ENCODE data around the gene HAUS1. TPM values are rescaled to one million over a fixed set of nuclear protein-coding genes. Genes with fewer than 3 reads are reported as not detected.

HAUS1 gene
- total RNA-seq, 4 donors from 2014 or later, result 8.1 to 20.6 (median 13.3) TPM

DNA sequence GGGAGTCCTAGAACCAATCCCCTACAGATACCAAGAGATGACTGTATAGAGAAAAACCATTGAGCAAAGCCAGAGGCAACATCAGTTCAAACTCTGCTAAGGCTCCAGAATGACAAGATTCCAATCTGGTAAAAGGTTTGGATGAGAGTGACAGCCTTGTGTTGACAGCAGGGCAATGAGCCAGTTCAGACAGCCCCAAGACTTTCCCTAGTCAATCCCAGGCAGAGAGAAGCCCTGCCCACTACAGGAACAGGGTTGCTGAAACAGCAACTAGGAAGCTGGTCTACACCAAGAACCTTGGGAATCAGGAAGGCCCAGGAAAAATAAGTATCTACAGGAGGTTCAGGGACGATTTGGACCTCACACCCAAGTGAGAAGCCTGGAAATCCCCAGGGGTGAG is 35.4 kb upstream of the HAUS1 start:
- intact Hi-C loops (cut with DNase I; ENCODE audit: low total_unique reads), result no loop called here
- H3K4me3 ChIP-seq, result no peak overlapping the region
- in situ Hi-C loops (cut with MboI; ENCODE audit: low sequenced_read_pairs in 4 of 4), result loop anchor here in 2 of 4 donors (25.0 kb wide), 2 partner anchors 381 to 406 kb away; no protein-coding TSS in a partner anchor
- H3K9me3 ChIP-seq, result no peaks in the 10 kb centered on the region
- H3K27me3 ChIP-seq, result no peaks in the 10 kb centered on the region
- ATAC-seq (no peak), DNase-seq (no peak)
- H3K36me3 ChIP-seq, result no peaks in the 10 kb centered on the region
- TF ChIP-seq, protein P1, sequence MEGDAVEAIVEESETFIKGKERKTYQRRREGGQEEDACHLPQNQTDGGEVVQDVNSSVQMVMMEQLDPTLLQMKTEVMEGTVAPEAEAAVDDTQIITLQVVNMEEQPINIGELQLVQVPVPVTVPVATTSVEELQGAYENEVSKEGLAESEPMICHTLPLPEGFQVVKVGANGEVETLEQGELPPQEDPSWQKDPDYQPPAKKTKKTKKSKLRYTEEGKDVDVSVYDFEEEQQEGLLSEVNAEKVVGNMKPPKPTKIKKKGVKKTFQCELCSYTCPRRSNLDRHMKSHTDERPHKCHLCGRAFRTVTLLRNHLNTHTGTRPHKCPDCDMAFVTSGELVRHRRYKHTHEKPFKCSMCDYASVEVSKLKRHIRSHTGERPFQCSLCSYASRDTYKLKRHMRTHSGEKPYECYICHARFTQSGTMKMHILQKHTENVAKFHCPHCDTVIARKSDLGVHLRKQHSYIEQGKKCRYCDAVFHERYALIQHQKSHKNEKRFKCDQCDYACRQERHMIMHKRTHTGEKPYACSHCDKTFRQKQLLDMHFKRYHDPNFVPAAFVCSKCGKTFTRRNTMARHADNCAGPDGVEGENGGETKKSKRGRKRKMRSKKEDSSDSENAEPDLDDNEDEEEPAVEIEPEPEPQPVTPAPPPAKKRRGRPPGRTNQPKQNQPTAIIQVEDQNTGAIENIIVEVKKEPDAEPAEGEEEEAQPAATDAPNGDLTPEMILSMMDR (IDR thresholded peaks at IDR 0.05 in 4 of 5, conservative IDR thresholded peaks at IDR 0.05 in 1 of 5), result no peak
- no peak for TF ChIP-seq POLR2A (IDR thresholded peaks at IDR 0.05)
- peaks cover 16% of the 10 kb centered on the region in 2 donors for H3K4me1 ChIP-seq
- H3K27ac ChIP-seq, result peak overlapping the region in 3 of 4 donors; percentile 37 to 64 (median 52)

- in situ Hi-C loops (cut with MboI; ENCODE audit: low sequenced_read_pairs in 4 of 4), result loop anchor here in 2 of 4 donors (25.0 kb wide), 2 partner anchors 382 to 407 kb away; no protein-coding TSS in a partner anchor
- H3K36me3 ChIP-seq, result no peaks in the 10 kb centered on the region
- no peaks in the 10 kb centered on the region for H3K27me3 ChIP-seq
- peaks cover 16% of the 10 kb centered on the region in 2 donors for H3K4me1 ChIP-seq
- intact Hi-C loops (cut with DNase I; ENCODE audit: low total_unique reads), result no loop called here
- H3K9me3 ChIP-seq, result no peaks in the 10 kb centered on the region
- H3K27ac ChIP-seq, result peak overlapping the region in 2 of 4 donors; percentile 11 to 37
- DNase-seq (no peak), ATAC-seq (no peak)
- no peak overlapping the region for H3K4me3 ChIP-seq
- no peak for TF ChIP-seq POLR2A (IDR thresholded peaks at IDR 0.05)
- TF ChIP-seq, protein P1 (IDR thresholded peaks at IDR 0.05 in 4 of 5, conservative IDR thresholded peaks at IDR 0.05 in 1 of 5), result no peak
These were observed 34.7 kb upstream of the HAUS1 start for GRCh38 chr18:46069524-46069923.

- intact Hi-C loops (cut with DNase I; ENCODE audit: low total_unique reads) (loop anchor here (5.0 to 10.0 kb wide), 3 partner anchors 143 to 403 kb away; no protein-coding TSS in a partner anchor), in situ Hi-C loops (cut with MboI; ENCODE audit: low sequenced_read_pairs in 4 of 4) (loop anchor here in 3 of 4 donors (10.0 to 25.0 kb wide), 4 partner anchors 105 to 408 kb away; partner anchors contain the start of gene EPG5 (in 2 of the 3))
- ATAC-seq, result no peak
- H3K4me3 ChIP-seq, result no peak overlapping the region
- H3K36me3 ChIP-seq, result no peaks in the 10 kb centered on the region
- no peak overlapping the region for H3K27ac ChIP-seq
- H3K4me1 ChIP-seq, result peaks cover 16% of the 10 kb centered on the region in 2 donors
- TF ChIP-seq, protein P1 (IDR thresholded peaks at IDR 0.05 in 4 of 5, conservative IDR thresholded peaks at IDR 0.05 in 1 of 5), result no peak
- no peak for TF ChIP-seq POLR2A (IDR thresholded peaks at IDR 0.05)
- no peak for DNase-seq
- H3K9me3 ChIP-seq, result no peaks in the 10 kb centered on the region
- no peaks in the 10 kb centered on the region for H3K27me3 ChIP-seq
These were observed 34.0 kb upstream of the HAUS1 start for GRCh38 chr18:46070232-46070631.

DNA sequence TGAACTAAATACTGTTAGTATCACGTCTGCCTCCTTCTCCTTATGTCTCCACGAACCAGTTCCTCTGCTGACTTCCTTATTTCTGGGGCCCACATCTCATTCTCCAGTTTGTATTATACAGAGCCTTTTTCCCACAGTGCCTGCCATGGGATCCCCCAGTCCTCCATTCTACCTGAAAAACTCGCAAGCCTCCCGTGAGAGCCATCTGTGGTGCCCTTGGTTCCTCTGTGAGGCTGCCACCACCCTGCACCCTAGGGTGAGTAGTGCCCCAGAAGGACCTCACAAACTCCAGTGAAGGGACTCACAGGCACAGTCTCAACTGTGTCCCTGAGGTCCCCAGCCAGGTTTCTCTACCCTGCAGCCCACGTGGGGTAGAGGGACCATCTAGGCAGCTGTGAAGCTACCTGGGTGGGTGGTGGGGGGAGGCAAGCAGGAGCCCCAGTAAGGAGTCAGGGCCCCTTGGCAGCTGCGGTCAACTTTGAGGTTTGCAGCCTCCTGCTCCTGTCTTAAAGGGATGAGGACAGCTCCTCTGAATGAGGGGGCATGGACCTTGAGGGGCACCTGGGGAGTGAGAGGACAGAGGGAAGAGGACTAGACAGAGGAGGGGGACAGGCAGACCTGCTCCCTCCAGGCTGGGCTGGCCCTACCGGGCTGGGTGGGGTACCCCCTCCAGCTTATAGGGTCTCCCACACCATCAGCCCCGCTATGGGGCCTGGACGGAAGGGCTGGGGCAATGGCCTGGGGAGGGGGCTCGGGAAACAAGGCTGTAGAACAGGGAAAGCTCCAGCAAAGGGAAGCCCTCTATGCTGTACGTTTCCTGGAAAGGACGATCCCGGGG is 33.2 kb upstream of the HAUS1 start:
- peak overlapping the region; percentile 71 to 87 (median 74) for H3K27ac ChIP-seq
- ATAC-seq (peak in 1 of 2 donors; percentile 5), DNase-seq (no peak)
- H3K4me1 ChIP-seq, result peaks cover 16% of the 10 kb centered on the region in 2 donors
- intact Hi-C loops (cut with DNase I; ENCODE audit: low total_unique reads), result loop anchor here (5.0 to 10.0 kb wide), 3 partner anchors 144 to 404 kb away; no protein-coding TSS in a partner anchor
- H3K27me3 ChIP-seq, result no peaks in the 10 kb centered on the region
- TF ChIP-seq POLR2A (IDR thresholded peaks at IDR 0.05), result no peak
- TF ChIP-seq, protein P1 (IDR thresholded peaks at IDR 0.05 in 4 of 5, conservative IDR thresholded peaks at IDR 0.05 in 1 of 5), result no peak
- peak overlapping the region; percentile 70 to 83 (median 74) for H3K4me3 ChIP-seq
- no peaks in the 10 kb centered on the region for H3K9me3 ChIP-seq
- in situ Hi-C loops (cut with MboI; ENCODE audit: low sequenced_read_pairs in 4 of 4), result loop anchor here in 3 of 4 donors (10.0 to 25.0 kb wide), 4 partner anchors 106 to 409 kb away; partner anchors contain the start of gene EPG5 (in 2 of the 3)
- no peaks in the 10 kb centered on the region for H3K36me3 ChIP-seq
